ENCODE measurements around the gene PDGFC.

Gene PDGFC, protein sequence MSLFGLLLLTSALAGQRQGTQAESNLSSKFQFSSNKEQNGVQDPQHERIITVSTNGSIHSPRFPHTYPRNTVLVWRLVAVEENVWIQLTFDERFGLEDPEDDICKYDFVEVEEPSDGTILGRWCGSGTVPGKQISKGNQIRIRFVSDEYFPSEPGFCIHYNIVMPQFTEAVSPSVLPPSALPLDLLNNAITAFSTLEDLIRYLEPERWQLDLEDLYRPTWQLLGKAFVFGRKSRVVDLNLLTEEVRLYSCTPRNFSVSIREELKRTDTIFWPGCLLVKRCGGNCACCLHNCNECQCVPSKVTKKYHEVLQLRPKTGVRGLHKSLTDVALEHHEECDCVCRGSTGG

DNA sequence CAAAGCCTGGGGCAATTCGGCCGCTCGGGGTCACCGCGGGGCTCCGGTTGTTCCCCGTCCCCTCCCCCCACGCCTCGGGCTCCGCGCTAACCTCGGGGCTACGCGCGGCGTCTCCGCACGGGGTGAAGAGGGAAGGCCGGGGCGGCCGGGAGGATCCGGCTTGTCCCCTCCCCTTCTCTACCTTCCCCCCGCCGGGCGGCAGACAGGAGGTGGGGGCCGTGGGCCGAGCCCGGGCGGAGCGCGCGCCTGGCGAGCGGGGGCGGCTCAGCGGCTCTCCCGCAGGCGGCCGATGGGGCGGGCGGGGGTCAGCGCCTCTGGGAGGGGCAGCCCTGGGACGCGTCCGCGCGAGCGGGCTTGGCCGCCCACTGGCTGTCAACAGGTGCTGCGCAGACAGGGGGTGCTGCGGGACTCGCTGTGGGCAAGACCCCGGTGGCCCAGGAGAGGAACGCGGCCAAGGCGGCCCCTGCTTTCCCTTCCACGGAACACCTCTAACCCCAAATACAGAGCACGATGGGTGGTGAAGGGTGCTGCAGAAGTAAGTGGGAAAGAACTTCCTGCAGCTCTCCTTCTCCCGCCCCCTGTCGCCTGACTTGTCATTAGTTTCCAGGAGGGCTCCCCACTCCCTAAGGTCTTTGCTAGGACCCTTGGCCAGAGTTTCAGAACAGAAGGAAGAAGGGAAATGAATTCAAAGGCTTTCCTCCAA, at the start of gene PDGFC:
PDGFC (minus strand) TSS at position 124 of the 703 bp plus-strand sequence. CDS start 896 bp downstream, outside the sequence.
- no peak for DNase-seq

DNA sequence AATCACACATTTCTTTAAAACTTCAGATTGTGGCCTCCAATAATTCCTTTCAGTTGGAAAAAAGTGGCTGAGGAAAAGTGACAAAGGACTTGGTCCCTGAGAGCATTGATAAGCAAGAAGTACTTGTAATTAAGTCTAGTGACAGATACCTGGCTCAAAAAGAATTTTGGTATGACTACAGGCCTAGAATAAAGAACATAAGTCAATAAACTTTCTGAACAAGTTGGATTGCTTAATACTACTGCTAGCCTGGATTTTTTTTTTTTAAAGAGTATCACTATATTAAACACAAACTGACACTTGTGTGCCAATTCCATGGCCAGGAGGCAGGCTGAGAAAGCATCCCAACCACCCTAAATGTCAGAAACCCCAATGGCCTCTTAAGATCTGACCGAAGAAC, 49.3 kb upstream of the PDGFC start:
- DNase-seq: no peak

DNA sequence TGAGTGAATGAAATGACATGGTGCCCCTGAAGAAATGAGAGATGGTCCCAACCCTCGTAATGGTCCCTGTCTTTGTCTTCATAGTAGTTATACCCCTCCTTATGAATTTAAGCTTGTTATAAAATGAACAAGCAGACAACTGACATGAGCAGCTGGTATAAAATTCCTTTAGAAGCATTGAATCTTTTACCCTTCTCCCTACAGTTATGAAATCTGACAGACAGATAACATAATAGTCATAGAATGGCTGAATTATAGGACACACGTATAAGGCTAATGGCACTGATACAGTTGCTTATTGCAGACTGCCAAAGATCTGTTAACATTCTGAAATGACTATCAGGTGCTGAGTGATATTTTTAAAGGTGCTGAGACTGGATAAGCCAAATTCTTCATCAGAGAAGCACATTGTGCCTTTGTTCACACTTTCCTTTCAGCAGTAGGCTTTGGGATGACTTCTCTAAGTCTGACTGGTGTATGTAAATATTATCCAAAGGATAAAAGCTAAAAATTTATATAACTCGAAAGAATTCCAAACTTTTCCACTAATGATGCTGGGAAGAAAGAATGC, 47.4 kb upstream of the PDGFC start:
- DNase-seq: no peak

DNA sequence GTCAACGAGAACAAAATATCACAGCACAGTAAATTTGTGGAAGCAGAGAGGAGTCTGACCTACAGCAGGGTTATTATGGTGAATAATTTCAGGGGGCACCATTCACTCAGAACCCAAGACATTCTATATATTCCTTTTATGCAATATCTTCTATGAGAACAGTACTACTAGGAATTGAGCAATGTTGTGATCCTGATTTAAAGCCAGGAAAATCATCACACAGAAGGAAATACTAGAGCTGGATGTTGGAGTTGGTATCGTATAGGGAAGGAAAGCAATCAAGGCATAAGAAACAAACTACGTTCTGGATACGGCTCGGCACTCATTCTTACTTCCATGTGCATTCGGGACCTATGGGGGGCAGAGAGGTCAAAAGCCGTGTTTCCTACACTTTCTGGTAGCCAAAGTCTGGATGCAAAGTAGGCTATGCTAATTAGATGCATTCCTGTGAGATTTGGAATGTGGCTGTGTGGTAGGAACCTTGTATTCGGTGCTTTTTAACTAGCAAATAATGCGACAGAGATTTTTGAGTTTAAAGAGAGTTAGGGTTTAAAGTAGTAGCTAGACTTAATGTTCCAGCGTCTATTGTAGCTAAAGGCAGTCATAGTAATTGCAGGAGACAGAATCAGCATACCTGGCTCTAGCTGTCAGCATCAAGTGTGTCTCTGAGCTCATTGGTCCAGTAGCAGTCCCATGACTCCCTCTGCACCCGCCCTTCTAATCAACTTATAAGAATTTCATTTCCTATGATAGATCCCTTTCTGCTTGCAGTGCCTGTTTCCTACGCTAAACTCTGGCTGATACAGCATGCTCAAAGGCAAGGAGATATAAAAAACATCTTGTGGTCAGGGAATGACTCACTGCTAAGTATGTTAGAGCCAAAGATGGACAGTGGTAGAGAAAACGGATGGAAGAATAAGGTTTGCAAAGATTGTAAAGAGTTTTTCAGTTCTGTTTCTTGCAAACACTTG, 43.3 kb upstream of the PDGFC start:
- DNase-seq: no peak

DNA sequence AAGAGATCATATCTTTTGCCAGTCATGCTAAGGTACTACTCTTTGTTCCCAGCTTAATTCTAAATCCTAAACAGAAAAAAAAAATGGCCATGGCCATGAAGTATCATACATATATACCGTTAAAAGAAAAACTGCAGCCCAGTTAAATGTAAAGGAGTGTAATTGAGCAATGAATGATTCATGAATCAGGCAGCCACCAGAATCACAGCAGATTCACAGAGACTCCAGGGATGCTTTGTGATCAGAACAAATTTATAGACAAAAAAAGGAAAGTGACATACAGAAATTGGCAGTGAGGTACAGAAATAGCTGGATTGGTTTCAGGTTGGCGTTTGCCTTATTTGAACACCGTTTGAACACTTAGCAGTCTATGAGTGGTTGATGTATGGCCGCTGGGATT, 42.1 kb upstream of the PDGFC start:
- no peak for DNase-seq

DNA sequence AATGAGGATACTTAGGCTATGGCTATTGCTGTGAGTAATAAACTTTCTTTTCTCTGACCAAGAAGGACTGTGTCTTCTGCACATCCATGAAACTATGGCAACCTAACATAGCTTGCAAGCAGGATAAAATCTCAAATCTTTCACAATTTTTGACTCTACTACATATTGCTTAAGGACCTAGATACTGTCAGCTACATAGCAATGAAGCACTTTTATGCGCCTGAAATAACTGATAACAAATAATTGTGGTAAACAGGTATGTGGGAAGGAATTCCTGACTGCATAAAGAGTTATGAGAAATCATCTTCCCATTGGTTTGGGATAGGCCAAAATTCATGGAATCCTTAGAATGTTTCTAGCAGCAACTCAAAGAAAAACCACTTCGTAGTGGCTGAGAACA, 41.2 kb upstream of the PDGFC start:
- no peak for DNase-seq

DNA sequence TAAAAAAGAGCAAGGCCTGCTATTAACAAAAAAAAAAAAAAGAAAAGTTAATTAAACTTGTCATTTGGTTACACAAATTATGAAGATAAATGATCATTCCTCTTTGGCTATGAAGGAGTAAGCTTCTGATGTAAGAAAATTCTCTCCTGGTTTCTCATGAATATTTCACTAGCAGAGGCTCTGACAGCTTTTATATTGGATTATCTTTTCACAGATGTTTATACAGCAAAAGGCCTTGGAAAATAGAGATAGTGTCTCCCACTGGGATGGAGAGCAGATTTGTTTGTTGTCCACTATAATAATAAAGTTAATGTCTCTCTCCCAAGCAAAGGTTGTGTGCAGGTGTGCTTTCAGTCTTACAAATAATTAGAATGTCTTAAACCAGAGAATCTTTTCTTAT, 40.7 kb upstream of the PDGFC start:
- DNase-seq: no peak

DNA sequence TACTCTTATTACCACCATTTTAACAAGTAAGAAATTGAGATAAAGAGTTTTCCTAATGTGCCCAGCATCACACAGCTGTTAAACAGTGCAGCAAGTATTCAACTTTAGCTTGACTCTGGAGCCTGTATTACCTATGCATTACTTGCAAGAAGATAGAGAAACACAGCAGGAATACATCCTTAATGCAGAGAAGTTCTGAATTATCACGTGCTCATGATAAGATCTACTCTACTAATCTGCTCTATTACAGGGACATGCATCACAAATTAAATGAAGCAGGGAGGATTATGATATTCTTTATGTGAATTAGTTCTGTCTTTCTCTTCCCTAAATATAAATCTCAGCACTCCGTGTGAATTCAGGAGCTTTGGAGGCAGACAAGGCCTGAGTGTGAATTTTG, 39.0 kb upstream of the PDGFC start:
- DNase-seq: no peak

DNA sequence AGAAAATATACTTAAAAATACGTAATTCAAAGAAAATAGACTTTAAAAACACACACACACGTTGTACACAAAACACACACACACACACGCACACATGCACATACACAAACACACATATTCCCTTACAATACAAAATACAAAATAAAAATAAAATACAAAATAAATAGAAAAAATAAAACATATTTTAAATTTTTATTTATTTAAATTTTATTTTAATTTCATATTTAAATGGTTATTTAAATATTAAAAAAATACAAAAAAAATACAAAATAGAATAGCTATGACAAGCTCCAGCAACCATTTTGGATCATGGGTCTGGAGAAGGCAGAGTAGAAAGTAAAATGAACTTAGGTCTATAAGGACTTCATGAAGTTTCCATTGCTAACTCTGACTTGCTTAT, 34.2 kb upstream of the PDGFC start:
- no peak for DNase-seq

DNA sequence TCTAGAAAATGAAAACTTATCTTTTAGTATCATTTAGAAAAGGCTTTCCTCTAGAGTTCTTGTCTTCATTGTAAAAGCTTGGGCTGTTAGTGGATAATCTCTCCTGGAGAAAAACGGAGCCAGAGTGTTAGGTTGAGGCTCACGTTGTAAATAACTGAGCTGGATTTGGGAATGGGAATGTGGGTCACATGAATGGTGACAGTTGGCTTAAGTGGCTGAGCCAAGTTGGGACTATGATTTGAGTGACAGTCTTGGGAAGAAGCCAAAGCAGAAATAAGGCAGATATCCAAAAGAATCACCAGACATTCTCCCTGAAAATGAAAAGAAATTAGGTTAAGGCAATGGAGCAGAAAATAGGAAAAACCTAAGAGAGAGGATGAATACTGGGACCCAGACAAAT, 33.6 kb upstream of the PDGFC start:
- DNase-seq: no peak

DNA sequence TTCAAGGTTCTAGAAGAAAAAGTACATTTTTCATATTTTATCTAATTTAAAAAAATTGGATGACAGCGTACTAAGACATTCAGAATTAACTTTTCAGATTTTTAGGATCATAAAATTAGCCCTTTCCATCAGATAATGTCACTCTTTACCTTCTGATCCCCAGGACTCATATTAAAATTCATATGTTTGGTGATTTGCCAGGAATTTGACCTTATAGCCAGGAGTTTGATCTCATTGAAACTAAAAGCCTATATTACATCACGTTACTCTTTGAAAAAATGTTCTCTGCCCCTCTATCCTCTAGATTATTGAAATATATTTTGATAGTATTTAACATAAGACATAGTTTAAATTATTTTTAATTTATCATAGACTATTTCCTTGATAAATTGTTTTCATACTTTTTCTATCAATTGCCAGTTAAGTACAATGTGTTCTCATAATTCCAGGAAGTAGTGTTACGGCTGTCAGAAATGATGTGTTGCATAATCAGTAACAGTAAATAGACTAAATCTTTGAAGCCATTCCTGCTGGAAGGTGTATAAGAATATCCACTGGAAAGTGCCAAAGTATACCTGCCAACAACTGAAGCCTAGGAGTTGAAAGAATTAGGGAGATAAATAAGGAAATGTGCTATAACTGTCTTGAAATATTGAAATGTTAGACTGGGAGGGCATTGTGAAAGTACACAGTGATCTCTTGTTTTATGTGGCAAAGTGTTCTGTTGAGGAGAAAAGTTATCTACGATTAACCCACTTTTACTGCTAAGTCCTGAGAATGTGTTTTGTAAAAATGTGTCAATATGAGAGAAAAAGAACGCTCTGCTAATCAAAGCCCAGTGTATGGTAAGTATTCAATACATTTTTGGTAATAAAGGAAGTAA, 32.9 kb upstream of the PDGFC start:
- DNase-seq: no peak

DNA sequence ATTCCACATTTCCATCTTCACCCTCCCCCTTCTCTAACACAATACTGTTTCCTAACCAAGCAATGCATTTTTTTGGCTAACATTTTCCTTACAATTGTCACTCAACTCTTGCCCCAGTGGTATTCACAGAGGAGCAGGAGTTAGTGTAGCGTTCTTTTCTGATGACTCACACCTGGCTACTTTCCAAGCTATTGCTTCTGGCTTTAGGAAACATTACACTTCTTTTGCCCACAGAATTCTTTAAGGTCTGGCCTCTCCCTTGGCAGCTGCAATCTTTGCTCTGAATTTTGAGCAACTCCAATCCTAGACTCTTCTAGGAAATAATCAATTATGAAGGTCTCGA, 27.5 kb upstream of the PDGFC start:
- DNase-seq: no peak

DNA sequence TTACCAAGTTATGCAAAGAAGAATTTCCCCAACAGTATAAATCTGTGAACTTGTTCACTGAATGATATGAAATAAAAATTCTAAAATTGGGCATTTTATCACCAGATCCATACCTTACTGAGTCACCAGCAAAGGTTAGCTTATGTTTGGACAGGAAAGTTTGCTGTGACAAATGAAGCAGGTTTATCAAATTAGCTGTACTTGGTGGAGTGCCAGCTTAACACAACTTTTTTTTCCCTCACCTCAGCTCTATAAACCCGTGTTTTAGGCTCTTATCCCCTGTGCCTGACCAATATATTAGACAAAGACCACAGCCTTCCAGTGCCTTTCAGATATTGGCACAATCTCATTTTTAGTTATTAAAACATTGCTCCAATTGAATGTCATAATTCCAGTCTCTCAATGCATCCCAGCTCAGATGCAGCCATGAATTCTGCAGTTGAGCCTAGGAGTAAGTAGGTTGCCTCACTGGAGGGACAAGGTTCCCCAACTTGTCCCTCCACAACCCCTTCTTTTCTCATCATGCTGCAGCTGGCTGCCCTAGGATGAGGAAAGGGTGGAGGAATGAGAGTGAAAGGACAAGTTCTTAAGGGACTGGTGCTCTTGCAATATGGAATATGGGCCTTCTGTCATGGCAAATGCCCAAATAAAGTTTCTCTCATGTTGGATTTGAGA, 27.0 kb upstream of the PDGFC start:
- no peak for DNase-seq

DNA sequence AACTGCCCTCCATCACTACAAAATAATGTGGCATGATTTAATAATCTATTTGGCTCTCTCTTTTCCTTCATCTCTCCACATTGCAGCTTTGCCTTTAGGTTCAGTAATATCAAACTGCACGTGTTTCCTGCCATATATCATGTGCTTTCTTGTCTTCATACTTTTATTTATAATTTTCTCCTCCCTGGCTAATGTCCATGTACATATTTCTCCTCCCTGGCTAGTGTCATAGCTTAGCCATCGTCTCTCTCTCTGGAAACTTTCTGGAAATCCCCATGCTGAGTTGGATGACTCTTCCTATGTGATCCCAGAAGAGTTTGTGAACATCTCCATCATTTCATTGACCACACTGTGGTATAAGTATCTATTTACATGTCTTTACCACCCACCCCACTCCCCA, 21.3 kb upstream of the PDGFC start:
- DNase-seq: no peak

DNA sequence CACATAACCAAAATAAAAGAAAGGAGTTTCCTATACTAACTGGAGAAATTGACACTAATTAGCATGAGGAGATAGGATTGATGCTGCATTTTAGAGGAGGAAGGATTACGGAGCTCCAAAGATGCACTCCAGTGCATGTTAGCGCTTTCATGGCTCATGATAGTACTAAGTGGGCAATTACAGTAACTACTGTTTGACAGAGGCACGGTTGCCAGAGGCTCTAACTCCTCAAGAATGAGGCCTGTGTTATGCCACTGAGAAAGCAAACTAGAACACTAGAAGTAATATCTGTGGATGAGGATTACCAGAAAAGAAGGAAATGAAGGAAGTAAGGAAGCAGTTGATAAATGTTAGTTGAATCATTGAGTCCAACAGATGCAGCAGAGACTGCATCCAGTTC, 19.6 kb upstream of the PDGFC start:
- no peak for DNase-seq

DNA sequence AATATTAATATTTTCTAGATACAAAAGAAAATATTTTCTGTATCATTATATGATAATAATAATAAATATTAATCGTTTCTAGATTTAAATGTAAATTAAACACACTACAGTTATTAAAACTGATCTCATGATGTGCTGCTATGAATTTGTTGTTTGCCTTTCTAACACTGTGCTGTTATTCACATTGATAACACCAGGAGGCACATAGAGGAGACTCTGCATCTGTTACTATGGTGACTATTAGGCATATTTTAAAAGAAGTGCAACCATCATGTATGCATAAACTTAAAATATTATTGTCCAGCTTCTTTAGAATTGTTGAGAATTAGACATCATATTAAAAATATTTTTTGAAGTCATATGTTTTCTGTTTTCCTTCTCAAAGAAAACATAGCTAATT, 11.8 kb upstream of the PDGFC start:
- DNase-seq: no peak

DNA sequence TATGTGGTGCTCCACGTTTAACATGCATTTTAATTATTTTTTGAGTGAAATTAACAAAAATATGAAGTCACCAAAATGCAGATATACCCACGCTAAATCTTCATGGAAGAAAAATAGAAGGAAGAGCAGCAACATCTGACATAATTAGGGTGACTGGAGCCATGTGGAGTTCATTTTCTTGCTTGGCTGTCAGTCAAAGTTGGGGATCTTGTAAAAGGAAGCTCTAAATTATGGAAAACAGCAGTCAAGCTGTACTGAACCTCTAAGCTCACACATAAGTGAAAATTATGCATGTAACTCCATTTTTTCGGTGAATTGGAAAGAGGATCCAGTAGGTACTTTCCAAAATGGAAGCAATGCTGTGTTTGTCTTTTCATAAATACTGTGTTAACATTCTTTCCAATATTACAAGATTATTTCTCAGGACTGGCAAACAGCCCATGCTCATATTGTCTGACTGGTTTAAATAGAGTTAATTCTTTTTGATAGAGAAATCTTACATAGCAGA, 9.7 kb upstream of the PDGFC start:
- DNase-seq: no peak

DNA sequence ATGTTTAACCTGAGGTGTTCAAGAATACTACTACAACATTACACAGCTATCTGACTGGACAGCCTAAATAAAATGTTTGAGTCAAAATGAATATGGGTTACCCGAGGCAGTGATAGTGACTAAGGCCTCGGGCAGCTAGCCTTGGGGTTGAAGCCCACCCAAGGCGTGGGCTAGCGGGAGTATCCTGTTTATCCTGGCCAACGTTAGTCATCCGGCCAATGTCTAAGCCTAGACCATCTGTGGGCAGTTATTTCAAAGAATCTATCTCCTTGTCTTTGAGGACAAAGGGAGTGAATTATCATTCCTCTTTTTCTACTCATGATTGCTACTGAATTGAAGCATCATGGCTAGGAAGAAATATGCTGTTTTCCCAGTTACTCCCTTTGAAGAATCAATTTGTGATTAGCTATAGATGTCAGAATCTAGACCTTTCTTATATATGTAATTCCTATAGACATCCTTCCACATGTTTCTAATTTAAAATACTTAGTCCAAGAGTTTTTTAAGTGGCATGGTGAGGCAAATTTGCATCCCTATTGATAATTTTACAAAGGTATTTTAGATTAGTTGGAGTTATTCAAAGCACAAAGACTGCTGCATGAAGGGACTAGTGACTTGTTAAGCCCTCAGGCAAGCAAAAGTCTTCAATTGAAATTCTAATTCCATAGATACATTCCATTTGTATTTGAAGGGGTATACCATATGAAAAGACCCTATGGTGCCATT, 6.0 kb upstream of the PDGFC start:
- DNase-seq: no peak

DNA sequence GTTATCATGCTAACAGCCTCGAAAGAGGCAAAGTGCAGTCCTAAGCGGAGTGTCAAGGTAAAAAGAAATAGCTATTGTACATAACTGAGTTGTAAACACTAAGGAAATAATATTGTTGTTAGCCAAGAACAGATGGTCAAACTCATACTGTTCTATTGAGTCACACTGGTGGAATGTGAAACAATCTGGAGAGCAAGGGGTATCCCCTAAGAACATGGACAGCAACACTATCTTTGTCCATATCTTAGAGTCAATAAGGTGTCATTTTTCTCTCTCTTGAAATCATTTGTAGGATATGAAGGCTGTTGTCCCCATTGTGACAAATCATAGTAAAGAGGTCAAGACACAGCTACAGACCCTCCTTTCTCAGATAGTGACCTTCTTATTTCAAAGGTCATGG, 4.5 kb upstream of the PDGFC start:
- no peak for DNase-seq

DNA sequence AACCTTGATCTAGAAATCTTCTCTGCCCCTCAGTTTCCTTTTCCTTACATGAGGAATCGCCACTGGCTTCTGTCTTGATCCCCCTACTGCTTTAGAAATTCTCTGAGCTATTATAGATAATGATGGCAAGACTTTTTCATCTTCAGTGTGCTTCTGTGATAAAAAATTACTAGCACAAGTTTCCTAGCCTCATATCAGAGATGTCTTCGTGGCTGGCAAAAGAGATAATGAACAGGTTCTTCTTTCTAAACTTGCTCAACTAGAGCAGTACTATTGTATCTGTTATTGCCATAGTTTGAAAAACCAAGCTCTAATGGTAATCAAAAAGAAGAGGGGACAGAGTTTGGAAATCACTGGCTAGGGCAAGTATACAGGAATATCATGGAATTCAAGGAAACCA, 4.1 kb upstream of the PDGFC start:
- DNase-seq: no peak

DNA sequence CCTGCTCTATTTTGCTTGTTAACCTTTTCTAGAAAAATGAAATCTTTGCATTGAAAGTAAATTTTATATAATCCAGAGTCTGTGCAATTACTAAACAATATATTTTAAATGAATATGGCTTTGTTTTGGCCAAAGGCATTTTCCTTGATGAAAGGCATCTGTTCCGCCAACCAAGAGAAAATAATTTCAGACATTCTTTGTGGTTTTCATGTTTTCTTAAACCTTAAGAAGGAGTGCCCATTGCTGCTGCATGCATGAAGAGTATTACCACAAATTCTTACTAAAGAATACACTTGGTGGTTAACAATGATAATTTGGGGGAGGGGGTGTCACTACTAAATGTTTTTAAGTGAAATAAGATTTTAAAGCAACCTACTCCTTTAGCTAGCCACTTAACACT, 2.7 kb upstream of the PDGFC start:
- DNase-seq: no peak
